ENCODE results near the gene LRP1. TPM values are rescaled to one million over a fixed set of nuclear protein-coding genes. Genes with fewer than 3 reads are reported as not detected.
A peak's percentile ranks its signal among the peaks of the same experiment; 100 is the strongest.

Gene LRP1
- total RNA-seq, 1 donor from 2014 or later = 591 TPM

DNA sequence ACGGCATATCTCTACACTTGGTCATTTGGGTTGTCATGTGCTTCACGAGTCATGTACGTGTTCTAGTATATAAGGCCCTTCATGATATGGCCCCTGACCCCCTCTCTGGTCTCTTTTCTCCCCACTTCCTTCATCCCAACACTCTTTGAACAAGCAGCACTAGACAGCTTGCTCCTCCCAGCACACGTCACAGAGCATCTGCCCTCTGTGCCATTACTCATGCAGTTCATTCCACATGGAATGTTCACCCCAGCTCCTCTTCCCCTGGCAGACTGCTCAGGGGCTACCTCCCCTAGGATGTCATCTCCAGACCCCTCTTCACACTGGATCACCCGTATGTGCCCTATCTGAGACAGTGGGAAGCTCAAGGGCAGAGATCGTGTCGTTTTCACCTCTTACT, 33.2 kb downstream of the LRP1 start:
- Mint-ChIP-seq H3K9me3 (ENCODE audit: unreplicated experiment) (no peaks in the 10 kb centered on the region), H3K27ac (ENCODE audit: unreplicated experiment) (no peak overlapping the region), H3K36me3 (ENCODE audit: unreplicated experiment) (peaks cover 75% of the 10 kb centered on the region), H3K4me1 (ENCODE audit: unreplicated experiment) (peaks cover 36% of the 10 kb centered on the region), H3K4me3 (ENCODE audit: unreplicated experiment) (no peak overlapping the region), H3K27me3 (ENCODE audit: unreplicated experiment) (no peaks in the 10 kb centered on the region)
- DNase-seq (ENCODE audit: extremely low spot score, unreplicated experiment) = no peak
- TF ChIP-seq, protein P1, sequence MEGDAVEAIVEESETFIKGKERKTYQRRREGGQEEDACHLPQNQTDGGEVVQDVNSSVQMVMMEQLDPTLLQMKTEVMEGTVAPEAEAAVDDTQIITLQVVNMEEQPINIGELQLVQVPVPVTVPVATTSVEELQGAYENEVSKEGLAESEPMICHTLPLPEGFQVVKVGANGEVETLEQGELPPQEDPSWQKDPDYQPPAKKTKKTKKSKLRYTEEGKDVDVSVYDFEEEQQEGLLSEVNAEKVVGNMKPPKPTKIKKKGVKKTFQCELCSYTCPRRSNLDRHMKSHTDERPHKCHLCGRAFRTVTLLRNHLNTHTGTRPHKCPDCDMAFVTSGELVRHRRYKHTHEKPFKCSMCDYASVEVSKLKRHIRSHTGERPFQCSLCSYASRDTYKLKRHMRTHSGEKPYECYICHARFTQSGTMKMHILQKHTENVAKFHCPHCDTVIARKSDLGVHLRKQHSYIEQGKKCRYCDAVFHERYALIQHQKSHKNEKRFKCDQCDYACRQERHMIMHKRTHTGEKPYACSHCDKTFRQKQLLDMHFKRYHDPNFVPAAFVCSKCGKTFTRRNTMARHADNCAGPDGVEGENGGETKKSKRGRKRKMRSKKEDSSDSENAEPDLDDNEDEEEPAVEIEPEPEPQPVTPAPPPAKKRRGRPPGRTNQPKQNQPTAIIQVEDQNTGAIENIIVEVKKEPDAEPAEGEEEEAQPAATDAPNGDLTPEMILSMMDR (IDR thresholded peaks at IDR 0.05) = no peak

DNA sequence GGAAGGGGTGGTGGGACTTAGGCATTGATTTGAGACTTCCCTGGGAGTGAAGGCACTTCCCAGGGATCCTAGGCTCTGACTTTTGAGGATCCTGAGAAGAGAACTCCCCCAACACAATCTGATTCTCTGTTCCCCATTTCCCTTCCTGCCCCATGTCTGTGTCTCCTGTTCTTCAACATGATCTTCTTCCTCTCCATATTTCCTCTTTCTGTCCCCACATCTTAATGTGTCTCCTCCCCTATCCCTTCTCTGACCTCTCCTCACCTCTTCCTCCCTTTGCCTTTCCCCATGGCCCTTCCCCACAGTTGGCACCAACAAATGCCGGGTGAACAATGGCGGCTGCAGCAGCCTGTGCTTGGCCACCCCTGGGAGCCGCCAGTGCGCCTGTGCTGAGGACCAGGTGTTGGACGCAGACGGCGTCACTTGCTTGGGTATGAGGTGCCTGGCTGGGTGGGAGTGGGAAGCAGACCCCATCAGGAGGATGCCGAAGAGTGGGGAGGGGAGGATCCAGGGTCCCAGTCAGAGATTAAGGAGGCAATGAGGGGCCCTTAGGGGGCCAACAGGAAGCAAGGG, 34.4 kb downstream of the LRP1 start:
- Mint-ChIP-seq H3K9me3 (ENCODE audit: unreplicated experiment) (no peaks in the 10 kb centered on the region), H3K4me1 (ENCODE audit: unreplicated experiment) (peaks cover 34% of the 10 kb centered on the region), H3K27ac (ENCODE audit: unreplicated experiment) (peak overlapping the region; percentile 14), H3K27me3 (ENCODE audit: unreplicated experiment) (no peaks in the 10 kb centered on the region), H3K4me3 (ENCODE audit: unreplicated experiment) (no peak overlapping the region), H3K36me3 (ENCODE audit: unreplicated experiment) (peaks cover 73% of the 10 kb centered on the region)
- no peak for DNase-seq (ENCODE audit: extremely low spot score, unreplicated experiment)
- TF ChIP-seq, protein P1 (IDR thresholded peaks at IDR 0.05) = no peak

DNA sequence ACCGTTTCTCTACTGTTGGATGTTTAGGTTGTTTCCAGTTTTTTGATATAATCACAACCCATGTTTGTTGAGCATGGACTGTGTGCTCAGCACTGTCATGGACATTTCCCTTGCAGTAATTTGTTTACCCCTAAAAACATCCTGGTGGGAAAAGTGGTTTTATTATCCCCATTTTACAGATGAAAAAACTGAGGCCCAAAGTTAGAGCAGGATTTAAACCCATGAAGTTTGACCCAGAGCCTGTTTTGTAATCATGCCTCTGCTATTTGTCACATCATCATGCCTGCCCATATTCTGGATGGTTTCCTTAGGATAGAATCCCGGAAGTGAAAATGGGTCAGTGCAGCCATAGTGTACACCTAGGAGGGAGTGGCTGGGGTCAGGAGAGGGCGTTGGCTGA, 36.2 kb downstream of the LRP1 start:
- DNase-seq (ENCODE audit: extremely low spot score, unreplicated experiment) = no peak
- Mint-ChIP-seq H3K9me3 (ENCODE audit: unreplicated experiment) (no peaks in the 10 kb centered on the region), H3K27me3 (ENCODE audit: unreplicated experiment) (no peaks in the 10 kb centered on the region), H3K4me3 (ENCODE audit: unreplicated experiment) (no peak overlapping the region), H3K36me3 (ENCODE audit: unreplicated experiment) (peaks cover 75% of the 10 kb centered on the region), H3K4me1 (ENCODE audit: unreplicated experiment) (peaks cover 20% of the 10 kb centered on the region), H3K27ac (ENCODE audit: unreplicated experiment) (peak overlapping the region; percentile 38)
- TF ChIP-seq, protein P1 (IDR thresholded peaks at IDR 0.05) = no peak

DNA sequence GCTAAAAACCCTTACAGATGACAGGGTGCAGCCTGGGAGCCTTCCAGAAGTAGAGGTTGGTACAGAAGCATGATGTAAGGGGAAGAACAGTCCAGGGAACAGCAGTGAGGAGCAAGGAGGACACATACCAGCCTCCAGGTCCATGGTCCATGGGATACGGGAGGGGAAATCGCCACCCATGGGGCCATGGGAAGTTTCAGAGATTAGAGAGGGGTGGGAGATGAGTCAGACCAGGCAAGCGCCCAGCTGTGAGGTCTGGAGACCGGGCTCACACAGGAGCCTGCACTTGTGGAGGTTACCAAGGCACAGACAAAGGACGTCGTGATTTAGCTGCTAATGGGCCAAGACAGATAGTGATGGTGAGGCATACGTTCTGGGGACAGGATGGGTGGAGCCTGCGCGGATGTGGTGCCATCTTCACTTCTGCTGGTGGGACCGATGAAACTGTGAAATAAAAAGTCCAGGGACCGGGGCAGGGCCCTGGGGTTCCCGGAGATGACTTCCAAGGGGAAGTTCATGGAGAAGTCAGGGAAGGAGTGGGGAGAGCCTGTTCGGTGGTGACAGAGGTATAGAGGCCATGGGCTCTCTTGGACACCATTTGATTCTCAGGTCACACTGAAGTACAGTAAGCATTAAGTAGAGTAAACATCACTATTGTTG, 36.8 kb downstream of the LRP1 start:
- peaks cover 73% of the 10 kb centered on the region for H3K36me3 Mint-ChIP-seq (ENCODE audit: unreplicated experiment)
- no peak for DNase-seq (ENCODE audit: extremely low spot score, unreplicated experiment)
- no peaks in the 10 kb centered on the region for H3K9me3 Mint-ChIP-seq (ENCODE audit: unreplicated experiment)
- peaks cover 15% of the 10 kb centered on the region for H3K4me1 Mint-ChIP-seq (ENCODE audit: unreplicated experiment)
- peak overlapping the region; percentile 38 for H3K27ac Mint-ChIP-seq (ENCODE audit: unreplicated experiment)
- H3K4me3 Mint-ChIP-seq (ENCODE audit: unreplicated experiment) = no peak overlapping the region
- no peaks in the 10 kb centered on the region for H3K27me3 Mint-ChIP-seq (ENCODE audit: unreplicated experiment)
- TF ChIP-seq, protein P1 (IDR thresholded peaks at IDR 0.05) = no peak

GRCh38 chr12:57165741-57166140, 37.5 kb downstream of the LRP1 start:
- Mint-ChIP-seq H3K9me3 (ENCODE audit: unreplicated experiment) (no peaks in the 10 kb centered on the region), H3K36me3 (ENCODE audit: unreplicated experiment) (peaks cover 73% of the 10 kb centered on the region), H3K27ac (ENCODE audit: unreplicated experiment) (no peak overlapping the region), H3K27me3 (ENCODE audit: unreplicated experiment) (no peaks in the 10 kb centered on the region), H3K4me1 (ENCODE audit: unreplicated experiment) (peaks cover 10% of the 10 kb centered on the region), H3K4me3 (ENCODE audit: unreplicated experiment) (no peak overlapping the region)
- TF ChIP-seq, protein P1 (IDR thresholded peaks at IDR 0.05) = no peak
- DNase-seq (ENCODE audit: extremely low spot score, unreplicated experiment) = no peak

Data from osteocyte (in vitro differentiated cells).